Measurements from ENCODE around the gene KSR1.

KSR1 gene

DNA sequence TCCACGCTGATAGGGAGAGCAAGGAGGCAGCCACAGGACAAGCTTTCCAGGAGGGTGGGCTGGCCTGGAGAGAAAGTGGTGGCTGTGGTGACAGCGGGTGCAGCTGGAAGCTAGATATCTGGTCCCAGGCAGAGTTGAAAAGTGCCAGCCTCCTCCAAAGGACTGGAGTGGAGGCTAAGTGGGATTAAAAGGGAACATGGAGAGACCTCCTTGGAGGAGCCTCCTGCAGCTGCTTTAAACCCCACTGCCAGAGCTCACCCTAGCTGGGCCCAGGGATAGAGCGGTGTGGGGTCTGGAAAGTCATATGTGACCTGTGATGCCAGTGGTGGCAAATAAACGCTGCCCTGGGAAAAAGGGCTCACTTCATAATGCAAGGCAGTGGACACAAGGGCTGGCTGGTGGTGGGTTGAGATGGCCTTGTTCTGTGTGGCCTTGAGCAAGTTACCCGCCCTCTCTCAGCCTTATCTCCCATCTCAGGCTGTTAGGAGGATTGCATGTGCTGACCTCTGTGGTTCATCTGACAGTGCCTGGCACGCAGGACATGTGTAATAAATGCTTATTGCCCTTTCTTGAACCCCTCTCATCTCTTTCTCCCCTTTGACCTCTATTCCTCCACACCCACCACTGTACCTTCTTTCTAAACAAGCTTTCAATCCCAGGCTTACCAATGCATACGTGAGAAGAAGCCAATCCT is 113.8 kb downstream of the KSR1 start:
- DNase-seq (ENCODE audit: low read depth in 2 of 2) = no peak

DNA sequence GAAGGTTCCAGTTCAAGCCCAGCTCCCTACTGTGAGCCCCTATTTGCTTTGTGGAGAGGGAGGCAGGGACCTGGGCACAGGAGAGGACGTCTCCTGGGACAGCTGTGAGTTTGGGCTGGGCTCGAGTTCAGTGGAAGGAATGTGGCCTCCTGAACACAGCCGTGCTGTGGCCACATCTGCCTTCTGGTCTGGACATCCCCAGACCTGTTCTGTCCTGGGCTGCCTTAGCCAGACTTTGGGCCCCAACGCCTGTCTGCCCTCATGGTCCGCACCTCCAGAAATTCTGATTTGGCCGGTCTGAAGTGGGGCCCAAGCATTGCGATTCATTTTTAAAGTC is 114.3 kb downstream of the KSR1 start:
- DNase-seq (ENCODE audit: low read depth in 2 of 2) = no peak

DNA sequence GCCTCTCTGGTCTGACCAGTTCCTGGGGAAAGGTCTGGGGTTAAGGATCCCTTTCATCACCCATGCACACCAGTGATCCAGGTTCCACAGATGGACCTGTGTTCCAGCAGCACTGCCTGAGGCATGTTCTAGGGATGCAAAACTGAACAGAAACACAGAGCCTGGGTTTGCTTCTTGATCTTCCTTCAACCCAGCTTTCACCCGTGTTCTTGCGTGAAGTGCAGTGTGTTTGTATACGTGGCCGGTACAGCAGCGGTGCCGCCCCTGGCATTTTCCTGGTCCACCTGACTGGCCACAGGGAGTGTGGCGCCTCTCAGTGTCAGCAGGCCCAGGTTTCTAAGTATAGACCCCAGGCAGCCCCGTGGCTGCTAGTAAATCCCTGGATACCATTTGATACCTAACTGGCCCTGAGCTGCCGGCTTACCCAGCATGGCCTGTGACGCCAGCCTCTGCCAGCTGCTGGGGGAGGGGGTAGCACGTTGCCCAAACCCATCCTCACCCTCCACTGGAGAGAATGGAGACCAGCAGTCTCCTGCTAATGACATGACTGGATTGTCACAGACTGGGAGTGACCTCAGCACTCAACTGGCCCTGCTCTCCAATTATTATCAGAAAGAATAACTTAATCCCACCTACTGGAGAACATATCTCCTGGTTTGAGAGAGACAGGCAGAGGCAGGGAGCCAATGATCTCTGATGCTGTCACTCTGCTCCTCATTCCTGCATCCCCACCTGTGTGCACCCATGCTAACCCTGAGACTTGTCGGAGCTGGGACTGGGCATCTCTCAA is 115.5 kb downstream of the KSR1 start:
- no peak for DNase-seq (ENCODE audit: low read depth in 2 of 2)

DNA sequence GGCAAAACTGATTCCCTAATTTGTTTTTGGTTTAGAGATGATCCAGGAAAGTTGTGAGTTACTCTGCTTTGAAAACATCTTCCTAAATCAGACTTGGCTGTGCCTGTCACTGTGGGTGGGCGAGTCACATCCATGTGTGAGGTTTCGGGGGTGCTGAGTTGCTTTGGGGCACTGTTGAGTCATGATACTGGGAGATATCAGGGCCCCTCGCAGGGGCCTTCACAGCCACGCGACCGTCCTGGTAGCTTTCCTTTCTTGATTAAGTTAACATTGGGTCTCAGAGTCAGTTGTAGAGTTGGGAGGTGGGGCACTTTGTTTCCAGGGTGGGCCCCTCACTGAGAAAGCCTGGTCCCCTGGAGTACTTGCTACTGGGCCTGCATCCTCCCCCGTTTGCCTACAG is 116.4 kb downstream of the KSR1 start:
- no peak for DNase-seq (ENCODE audit: low read depth in 2 of 2)

DNA sequence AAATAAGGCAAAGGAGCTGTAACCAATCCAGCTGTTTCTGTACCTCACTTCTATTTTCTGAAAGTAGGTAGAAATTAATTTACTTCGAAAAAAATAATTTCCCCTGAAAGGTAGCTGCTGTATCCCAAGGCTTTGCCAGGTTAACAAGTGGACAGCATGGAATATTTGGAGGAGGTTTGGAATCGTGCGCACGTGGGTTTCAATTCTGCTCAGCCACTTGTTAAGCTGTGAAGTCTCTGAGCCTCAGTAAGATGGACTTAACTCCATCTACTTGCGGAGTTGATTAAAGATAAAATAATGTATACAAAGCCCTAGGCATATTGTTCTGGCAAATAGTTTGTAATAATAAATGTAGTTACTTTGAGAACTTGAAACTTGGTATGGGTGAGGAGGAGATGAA is 117.3 kb downstream of the KSR1 start:
- DNase-seq (ENCODE audit: low read depth in 2 of 2) = no peak

DNA sequence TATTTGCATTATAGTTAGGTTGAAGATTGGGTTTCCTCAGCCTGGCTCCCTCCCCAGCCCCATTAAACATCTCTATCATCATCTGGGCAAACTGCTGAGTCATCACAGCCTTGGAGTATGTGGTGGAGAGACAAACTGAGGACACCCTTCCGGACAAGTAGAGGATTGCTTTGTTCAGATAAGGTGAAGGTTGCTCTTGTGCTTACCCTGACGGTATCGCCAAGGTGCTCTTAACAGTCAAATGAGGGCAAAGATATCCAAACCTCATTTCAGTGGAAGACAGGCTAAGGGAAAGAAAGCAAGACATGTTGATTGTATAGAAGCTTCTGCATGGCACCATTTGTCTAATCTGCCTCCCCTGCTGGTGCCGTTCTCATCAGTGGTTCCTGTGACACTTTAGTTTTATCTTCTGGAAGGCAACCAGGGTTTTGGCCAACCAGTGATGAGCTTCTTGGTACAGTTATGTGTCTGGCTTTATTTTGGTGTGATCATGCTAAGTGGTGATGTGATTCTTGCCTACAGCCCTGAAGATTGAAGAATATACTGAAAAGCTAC is 117.8 kb downstream of the KSR1 start:
- peak in 1 of 2 experiments; percentile 40 for DNase-seq (ENCODE audit: low read depth in 2 of 2)

DNA sequence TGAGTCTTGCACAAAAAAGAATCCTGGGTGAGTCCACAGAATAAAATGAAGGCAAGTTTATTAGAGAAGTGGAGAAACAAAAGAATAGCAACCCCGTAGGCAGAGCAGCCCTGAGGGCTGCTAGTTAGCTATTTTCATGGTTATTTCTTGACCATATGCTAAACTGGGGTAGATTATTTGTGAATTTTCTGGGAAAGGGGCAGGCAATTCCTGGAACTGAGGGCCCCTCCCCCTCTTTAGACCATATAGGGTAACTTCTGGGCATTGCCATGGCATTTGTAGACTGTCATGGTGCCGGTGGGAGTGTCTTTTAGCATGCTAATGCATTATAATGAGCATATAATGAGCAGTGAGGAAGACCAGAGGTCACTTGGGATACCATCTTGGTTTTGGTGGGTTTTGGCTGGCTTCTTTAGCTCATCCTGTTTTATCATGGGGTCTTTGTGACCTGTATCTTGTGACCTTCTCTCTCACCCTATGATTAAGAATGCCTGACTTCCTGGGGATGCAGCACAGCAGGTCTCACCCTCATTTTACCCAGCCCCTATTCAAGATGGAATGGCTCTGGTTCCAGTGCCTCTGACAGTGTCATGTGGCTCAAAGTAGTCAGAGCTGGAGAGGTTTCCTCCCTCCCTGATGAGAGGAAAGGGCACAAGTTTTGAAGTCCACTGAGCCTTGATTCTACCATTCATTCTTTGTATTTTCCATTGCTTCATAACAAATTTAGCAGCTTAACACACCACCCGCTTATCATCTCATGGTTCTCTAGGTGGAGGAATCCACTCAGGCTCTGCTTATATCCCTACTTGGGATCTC is 119.1 kb downstream of the KSR1 start:
- no peak for DNase-seq (ENCODE audit: low read depth in 2 of 2)

DNA sequence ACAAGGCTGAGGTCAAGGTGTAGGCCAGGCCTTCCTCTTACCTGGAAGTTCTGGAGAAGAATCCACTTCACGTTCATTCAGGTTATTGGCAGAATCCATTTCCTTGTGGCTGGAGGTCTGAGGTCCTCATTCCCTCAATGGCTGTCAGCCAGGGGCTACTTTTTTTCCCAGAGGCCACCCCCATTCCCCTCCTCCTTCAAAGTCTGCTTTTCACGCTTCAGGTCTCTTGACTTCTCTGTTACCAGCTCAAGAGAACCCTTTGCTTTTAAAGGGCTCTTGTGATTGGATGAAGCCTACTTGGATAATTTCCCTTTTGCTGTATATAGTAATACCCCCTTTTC is 119.6 kb downstream of the KSR1 start:
- DNase-seq (ENCODE audit: low read depth in 2 of 2) = no peak

DNA sequence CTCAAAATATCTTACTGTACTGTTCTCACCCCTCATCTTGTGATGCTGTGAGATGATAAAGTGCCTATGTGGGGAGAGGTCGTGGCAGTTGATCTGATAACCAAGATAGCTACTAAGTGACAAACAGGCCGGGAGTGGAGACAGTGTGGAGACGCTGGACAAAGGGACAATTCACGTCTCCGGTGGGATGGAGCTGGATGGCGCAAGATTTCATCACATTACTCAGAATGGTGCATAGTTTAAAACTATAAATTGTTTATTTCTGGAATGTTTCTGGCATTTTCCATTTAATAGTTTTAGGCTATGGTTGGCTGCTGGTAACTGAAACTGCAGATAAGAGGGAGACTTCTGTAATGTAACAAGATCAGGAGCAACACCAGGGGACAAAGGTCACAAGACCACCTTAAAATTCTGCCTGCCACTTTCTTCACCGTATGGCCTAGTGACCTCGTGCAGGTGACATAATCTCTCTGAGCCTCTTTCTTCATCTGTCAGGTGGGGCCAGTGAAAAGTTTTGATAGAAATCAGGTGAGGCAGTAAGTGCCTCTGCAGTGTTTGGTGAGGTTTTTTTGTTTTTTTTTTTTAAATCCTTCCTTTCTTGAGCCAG is 120.3 kb downstream of the KSR1 start:
- no peak for DNase-seq (ENCODE audit: low read depth in 2 of 2)

DNA sequence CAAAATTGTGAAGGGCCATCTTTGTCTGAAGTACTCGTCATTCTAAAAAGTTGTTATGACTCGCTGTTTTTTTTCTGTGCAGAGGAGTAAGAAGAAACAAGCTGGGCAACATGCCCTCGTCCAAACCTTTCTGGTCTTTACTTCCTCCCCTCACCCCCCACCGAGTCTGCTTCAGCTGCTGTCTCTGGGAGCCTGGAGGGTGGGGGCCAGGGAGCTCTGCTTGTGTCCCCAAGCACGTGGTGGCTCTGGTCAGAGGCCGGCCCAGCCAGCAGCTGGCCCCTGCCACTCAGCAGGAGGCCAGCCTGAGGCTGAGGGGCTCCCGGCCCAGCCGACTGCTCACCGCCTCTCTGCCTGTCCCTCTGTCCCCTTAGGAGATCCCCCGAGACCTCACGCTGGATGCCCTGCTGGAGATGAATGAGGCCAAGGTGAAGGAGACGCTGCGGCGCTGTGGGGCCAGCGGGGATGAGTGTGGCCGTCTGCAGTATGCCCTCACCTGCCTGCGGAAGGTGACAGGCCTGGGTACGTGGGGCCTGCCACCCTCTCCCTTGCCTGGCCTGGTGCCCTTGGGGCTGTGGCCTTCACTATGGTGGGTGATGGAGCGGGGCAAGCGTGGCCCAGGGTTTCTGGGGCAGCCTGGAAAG is 121.0 kb downstream of the KSR1 start:
- peak in 1 of 2 experiments; percentile 55 for DNase-seq (ENCODE audit: low read depth in 2 of 2)

DNA sequence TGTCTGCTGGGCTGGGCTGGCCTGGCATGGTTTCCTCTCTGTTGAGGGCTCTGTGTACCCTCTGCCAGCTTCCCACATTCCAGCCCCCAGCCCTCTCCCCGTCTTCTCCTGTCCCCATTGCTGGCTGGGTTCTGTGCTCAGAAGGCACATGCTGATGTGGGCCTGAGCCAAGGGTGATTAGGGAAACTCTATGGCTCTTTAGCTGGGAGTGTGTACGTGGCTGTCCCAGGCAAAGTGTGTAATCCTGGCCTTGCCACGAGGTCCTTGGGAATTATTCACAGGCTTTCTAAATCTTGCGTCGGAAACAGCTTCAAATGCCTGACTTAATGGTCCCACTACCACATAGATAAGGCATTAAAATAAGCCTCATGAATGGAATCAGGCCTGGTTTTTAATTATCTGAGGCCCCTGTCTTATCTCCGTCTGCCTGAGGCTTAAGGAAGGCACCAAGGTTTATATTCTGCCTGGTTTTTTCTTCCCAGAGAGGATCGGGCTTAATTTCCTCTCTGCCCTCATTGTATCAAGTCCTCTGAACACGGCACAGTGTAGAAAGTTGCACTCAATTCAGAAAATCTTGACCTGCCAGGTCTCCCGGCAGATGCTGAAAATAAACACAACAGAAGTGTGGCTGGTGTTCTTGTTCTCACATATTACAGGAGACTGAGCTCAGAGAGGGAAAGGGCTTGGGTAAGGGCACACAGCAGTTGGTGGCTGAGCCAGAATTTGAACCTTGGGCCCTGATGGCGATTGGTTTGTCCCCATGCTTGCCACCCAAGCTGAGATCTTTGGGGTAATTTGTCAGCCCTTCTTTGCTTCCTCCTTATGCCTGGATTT is 121.9 kb downstream of the KSR1 start:
- no peak for DNase-seq (ENCODE audit: low read depth in 2 of 2)

DNA sequence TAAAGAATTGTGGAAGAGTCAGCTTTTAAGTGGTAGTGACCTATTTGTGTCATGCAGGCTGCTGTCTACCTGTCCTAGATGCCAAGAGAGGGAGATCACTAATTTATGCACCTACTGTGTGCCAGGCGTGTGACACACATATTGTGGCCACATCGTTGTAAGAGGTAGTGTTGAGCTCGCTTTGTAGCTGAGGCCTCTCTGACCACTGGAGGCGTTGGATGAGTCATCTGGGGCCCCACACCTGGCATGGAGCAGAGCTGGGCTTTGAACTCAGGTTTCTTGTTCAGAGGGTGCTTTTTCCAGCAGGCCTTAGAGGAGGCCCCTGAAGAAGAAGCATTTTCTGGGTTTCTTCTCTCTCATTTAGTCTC is 122.5 kb downstream of the KSR1 start:
- DNase-seq (ENCODE audit: low read depth in 2 of 2) = no peak

DNA sequence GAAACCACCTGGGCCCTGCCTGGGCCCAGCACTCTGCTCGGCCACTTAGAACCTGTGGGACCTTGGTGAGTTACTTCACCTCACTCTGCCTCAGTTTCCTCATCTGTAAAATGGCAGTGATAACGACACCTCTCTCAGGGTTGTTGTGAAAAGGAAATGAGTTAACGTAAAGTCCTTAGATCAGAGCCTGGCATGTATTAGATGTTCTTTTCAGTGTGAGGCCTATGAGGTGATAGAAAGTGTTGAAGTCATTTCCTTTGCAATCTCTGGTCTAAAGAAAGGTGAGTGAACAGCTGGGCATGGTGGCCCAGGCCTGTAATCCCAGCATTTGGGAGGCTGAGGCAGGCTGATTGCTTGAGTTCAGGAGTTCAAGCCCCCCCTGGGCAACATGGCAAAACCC is 123.1 kb downstream of the KSR1 start:
- DNase-seq (ENCODE audit: low read depth in 2 of 2) = no peak

DNA sequence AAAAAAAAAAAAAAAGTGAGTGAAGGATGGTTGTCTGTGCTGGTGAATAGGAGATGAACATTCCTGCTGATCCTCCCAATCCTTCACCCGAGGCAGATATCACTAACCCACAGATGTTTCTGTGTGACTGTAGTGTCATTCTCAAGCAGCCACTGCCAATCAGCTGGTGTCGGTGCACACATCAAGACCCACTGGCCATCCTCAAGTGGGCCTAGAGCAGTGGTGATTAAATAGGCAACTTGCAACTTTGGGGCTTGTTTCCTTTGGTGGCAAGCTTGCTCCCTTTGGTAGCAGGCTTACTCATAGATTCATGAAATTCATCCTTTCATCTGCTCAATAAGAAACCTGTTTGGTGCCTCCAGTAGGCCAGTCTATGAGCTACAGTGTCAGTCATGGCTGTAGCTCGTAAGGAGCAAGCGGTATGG is 123.7 kb downstream of the KSR1 start:
- no peak for DNase-seq (ENCODE audit: low read depth in 2 of 2)

DNA sequence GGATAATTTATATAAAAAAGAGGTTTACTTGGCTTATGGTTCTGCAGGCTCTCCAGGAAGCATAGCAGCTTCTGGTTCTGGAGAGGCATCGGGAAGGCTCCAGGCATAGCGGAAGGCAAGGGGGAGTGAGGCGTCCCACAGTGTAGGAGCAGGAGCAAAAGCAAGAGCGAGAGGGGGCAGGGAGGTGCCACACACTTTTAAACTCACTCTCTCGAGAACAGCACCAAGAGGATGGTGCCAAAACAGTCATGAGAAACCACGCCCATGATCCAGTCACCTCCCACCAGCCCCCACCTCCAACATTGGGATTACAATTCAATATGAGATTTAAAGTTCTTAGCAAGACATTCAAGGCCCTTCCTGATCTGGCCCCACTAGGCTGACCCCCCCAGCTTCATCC is 124.8 kb downstream of the KSR1 start:
- no peak for DNase-seq (ENCODE audit: low read depth in 2 of 2)

DNA sequence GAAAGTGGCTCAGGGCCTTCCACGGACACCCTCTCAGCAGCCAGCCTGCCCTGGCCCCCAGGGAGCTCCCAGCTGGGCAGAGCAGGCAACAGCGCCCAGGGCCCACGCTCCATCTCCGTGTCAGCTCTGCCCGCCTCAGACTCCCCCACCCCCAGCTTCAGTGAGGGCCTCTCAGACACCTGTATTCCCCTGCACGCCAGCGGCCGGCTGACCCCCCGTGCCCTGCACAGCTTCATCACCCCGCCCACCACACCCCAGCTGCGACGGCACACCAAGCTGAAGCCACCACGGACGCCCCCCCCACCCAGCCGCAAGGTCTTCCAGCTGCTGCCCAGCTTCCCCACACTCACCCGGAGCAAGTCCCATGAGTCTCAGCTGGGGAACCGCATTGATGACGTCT is 126.4 kb downstream of the KSR1 start:
- no peak for DNase-seq (ENCODE audit: low read depth in 2 of 2)

DNA sequence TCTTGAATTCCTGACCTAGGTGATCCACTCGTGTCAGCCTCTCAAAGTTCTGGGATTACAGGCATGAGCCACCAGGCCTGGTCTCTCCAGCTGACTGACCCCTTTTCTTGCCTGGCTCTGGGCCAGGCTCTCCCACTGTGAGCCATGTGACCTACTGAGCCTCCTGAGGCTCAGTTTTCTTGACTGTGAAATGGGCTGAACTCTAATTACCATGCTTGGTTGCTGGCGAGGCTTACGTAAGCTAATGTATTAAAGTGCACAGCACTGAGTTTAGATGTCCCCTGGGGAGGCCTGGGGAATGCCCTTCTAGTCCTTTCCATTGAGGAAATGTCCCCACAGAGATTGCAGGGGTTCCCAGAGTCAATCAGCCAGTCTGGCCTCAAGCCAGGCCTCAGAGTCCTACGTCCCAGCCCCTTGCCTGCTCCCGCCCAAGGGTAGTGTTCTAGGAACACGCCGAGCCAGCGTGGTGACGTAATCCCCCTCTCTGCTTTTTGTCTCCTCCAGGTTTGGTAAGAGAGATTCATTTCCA is 129.0 kb downstream of the KSR1 start:
- no peak for DNase-seq (ENCODE audit: low read depth in 2 of 2)

DNA sequence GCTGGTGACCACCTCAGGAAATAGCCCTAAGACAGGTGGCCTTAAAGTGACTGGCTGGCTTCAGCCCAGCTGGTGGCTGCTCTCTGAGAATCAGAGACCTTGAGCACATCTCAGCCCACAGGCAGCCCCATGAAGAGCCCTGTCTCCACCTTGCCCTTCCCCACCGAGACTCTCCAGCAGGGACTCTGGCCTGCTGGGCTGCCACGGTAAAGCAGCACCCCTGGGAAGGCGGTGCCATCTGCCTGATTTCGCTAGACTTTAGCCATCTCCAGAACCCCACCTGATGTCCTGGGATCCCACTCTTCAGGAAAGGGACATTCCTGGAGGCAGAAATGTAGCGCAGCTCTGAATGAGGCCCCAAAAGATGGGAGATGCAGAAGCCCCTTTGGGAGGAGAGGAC is 129.5 kb downstream of the KSR1 start:
- no peak for DNase-seq (ENCODE audit: low read depth in 2 of 2)

DNA sequence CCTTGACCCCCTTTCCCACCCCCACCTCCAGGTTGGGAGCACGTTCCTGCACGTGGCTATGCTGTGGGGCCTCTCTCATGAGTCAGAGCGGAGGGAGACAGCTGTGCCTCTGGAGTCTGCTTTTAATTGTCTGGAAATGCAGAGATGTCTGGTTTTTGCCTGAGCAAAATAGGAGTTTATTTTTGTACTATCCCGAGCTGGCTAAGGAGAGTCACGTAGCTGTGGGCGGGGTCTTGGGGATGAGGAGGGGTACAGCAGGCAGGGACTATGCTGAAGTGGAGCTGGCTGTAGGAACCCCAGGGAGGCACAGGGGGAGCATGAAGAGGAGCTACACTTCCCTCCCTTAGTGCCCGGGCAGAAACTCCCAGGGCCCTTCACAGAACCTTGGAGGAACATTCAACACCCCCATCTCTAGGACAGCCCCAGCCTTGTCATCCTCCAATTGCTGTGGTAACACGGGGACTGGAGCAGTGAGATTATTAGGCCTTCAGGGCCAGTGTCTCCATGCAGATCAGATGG is 130.0 kb downstream of the KSR1 start:
- DNase-seq (ENCODE audit: low read depth in 2 of 2) = peak; percentile 73 to 79

DNA sequence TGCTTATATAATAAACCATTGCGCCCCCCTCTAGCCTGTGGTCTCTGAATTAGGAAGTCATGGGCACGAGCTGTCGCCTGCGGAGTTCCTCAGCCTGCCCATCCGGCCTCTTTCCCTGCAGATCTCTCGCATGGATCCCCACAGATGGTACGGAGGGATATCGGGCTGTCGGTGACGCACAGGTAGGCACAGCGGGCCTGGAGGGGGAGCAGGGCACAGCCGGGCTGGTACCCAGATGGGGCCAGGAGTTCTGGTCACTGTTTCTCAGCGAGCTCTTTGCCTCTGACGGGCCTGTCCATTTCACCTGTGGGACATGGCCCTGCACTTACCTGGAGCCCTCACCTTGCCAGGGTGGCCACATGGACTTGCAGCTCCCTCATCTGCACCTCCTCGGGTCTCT is 132.1 kb downstream of the KSR1 start:
- DNase-seq (ENCODE audit: low read depth in 2 of 2) = no peak
